Lung microvascular endothelial cell (primary cell): ENCODE data around the gene GATD1. TPM values are rescaled to one million over a fixed set of nuclear protein-coding genes. Genes with fewer than 3 reads are reported as not detected.

Experiments used
- DNase-seq, 2 donors: peaks; one replicate each; pipeline versions ENCODE4 v3.0.0 to v3.0.0-alpha.2; 2010; ENCODE audit warnings: low read depth in 2 of 2
- total RNA-seq: library from RNA; depleted of rRNA; stranded (reverse); fragments of >200 nt; gene quantifications from 2 replicates; pipeline ENCODE4 v1.2.1, GENCODE V29; 2014

Gene GATD1, protein sequence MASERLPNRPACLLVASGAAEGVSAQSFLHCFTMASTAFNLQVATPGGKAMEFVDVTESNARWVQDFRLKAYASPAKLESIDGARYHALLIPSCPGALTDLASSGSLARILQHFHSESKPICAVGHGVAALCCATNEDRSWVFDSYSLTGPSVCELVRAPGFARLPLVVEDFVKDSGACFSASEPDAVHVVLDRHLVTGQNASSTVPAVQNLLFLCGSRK
- total RNA-seq, result 17.0 and 21.4 TPM in 2 replicates

DNA sequence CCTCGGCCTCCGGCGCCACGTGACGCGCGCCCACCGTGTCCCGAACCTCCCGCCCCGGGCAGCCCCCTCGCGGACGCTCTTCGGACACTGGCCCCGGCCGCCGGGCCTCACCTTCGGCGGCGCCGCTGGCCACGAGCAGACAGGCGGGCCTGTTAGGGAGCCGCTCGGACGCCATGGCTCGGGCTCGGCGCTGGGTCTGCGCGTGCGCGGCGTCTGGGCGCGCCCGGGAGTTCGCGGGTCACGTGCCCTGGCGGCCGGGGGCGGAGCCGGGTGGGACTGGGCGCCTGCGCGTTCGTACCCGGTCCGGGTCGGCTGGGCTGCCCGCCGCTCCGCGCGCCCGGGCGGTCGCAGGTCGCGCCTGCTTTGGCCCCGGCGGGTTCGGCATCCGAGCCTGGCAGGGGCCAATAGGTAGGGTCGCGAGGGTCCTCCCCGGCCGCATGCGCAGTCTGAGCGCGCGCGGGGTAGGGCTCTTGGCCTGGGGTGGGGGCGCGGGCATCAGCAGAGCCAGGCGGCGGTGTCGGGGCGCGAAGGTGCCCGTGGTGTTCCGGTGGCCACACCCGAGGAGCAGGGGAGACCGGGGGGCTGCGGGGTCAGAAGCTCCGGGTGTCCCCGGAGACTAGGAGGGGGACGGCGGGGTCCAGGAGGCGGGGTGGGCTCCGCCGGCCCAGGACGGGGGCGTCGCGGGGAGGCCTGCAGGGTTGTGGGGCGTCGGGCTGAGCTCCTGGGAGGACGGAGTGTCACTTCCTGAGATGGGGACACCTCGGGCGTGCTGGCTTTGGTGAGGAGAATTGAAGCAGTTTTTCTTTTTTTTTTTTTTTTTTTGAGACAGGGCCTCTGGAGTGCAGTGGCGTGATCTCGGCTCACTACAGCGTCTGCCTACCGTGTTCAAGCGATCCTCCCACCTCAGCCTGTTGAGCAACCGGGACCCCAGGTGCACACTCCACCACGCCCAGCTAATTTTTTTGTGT lies at the start of gene GATD1:
GATD1 (minus strand) TSS at position 200 of the 968 bp plus-strand sequence; CDS start at position 175, 25 bp downstream.
- peak; percentile 87 to 92 for DNase-seq

DNA sequence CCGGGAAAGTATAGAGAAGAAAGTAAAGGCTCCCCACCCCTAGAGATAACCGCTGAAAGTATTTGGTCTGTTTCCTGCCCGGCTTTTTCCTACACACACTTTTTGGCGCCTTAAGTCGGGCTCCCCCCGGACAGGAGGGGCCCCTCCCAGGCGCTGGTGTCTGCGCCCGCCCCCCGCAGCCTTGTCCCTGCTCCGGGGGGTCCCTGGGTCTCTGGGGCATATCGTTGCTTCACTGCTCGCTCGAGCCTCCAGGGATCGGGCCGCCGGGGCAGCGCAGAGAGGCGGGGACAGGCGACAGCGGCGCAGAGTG lies 49.5 kb upstream of the GATD1 start:
- no peak for DNase-seq

DNA sequence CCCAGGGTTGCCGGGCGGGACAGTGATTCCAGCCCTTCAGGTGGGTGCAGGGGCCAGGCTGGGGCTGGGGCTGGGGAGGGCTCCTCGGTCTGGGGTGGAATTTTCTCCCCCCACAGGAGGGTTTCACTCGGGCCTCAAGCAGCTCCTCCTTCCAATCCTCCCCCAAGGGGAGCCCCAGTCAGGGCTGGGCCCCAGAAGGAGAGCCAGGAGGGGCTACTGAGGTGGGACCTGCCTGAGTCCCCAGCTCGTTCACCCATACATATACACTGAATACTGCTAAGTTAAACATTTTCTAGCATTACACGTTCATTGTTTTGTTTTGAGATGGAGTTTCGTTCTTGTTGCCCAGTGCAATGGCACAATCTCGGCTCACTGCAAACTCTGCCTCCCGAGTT lies 48.9 kb upstream of the GATD1 start:
- no peak for DNase-seq

DNA sequence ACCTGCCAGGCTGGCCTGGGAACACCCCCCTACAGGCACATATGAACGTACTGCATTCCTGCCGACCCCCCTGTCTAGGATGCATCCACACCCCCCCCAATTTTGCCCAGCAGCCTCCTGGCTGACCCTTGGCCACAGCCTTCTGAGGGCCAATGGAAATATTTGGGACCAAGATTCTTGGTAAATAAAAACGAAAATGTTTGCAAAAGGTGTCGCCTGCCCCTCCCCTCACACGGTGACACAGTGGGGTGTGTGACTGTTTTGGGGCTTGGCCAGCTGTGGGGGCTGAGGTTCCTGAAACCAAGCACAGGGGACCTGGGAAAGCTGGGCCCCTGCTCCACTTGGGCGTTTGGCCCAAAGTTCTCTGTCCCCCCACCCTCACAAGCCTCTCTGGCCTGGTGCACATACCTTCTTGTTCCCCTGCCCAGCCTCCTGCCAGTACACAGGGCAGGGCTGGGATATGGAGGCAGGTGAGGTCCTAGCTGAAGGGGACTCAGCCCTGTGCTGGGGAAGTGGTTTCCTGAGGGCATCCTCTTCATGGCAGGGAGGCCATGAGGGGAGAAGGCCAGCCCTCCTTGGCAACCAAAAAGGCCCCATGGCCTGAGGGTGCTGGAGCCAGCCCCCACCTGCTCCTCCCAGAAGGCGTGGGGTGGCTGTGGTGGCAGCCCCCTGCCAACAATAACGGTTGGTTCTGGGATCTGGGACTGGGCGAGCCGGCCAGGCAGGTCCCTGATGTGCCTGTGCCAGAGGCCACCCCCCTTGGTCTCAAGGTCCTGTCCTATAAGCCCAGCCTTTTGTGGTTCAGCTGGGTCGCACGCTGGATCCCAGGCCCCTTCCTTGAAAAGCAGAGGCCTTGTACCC lies 48.3 kb upstream of the GATD1 start:
- no peak for DNase-seq

DNA sequence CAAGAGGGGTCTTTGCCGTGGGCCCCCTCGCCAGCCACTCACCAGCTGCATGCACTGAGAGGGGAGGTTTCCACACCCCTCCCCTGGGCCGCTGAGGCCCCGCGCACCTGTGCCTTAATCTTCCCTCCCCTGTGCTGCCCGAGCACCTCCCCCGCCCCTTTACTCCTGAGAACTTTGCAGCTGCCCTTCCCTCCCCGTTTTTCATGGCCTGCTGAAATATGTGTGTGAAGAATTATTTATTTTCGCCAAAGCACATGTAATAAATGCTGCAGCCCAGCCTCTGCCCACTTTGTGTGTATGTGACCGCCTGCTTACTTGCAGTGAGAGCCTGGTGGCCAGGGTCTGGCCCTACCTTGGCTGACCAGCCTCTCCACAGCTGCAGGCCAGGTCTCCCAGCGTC lies 47.7 kb upstream of the GATD1 start:
- no peak for DNase-seq

DNA sequence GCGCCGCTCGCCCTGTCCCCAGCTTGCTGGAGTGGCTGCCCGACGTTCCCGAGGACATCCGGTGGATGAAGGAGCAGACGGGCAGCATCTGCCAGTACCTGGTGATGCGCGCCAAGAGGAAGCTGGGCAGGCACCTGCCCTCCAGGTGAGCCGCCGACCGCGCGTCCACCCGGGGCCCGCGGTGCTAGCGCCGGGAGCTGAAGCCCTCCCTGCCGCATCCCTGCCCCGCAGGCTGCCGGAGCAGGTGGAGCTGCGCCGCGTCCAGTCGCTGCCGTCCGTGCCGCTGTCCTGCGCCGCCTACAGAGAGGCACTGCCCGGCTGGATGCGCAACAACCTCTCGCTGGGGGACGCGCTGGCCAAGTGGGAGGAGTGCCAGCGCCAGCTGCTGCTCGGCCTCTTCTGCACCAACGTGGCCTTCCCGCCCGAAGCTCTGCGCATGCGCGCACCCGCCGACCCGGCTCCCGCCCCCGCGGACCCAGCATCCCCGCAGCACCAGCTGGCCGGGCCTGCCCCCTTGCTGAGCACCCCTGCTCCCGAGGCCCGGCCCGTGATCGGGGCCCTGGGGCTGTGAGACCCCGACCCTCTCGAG lies 47.1 kb upstream of the GATD1 start:
- DNase-seq, result no peak

DNA sequence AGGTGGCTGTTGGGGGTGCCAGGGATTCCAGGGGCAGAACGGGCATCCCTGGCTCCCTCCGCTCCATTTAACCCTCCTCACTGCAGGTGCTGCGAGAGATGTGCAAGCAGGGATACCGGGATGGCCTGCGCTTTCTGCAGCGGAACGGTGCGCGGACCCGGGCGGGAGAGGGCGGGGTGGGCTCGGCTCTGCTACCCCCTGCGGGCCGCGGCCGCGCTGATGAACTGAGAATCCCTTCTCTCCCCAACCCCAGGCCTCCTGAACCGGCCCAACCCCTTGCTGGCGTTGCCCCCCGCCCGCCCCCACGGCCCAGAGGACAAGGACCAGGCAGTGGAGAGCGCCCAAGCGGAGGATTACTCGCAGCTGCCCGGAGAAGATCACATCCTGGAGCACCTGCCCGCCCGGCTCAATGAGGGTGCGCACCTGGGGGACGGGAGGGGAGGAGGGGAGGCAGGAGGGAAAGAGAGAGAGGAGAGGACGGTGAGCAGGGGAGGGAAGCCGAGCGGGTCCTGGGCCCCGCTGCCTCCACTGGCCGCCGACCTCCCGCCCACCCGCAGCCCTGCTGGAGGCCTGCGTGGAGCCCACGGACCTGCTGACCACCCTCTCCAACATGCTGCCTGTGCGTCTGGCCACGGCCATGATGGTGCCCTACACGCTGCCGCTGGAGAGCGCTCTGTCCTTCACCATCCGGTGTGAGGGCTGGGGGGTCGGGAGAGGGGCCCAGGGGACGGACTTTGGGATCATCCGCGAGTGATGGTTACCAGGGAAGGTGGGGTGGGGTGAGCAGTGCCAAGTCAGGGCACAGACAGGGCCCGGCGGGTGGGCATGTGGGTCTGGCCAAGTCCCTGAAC lies 46.4 kb upstream of the GATD1 start:
- DNase-seq, result no peak

DNA sequence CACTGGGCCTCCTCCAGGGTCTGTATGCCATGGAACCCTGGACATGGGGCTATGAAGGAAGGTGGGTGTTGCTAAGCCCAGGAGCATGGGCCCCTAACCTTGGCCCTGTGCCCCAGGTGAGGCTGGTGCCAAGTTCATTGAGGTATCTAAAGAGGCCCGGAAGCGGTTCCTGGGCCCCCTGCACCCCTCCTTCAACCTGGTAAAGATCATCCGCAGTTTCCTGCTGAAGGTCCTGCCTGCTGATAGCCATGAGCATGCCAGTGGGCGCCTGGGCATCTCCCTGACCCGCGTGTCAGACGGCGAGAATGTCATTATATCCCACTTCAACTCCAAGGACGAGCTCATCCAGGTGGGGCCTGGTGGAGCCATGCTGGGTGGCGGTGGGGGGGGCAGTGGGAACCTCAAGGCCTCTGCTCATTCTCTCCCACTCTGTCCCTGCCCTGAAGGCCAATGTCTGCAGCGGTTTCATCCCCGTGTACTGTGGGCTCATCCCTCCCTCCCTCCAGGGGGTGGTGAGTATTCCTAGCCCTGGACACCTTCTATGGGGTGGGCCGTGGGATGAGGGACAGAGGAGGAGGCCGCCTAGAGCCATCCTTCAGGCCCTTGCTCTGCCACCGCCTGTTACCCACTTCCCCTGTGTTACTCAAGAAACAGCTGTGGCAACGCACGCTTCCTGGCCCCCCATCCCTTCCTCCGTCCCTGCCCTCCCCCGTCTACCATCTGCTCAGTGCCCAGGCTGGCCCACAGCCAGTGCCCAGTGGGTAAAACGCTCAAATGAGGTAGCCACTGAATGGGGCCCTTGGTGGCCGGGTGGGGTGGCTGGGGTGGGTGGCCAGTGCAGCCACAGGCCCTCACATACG lies 44.5 kb upstream of the GATD1 start:
- no peak for DNase-seq

DNA sequence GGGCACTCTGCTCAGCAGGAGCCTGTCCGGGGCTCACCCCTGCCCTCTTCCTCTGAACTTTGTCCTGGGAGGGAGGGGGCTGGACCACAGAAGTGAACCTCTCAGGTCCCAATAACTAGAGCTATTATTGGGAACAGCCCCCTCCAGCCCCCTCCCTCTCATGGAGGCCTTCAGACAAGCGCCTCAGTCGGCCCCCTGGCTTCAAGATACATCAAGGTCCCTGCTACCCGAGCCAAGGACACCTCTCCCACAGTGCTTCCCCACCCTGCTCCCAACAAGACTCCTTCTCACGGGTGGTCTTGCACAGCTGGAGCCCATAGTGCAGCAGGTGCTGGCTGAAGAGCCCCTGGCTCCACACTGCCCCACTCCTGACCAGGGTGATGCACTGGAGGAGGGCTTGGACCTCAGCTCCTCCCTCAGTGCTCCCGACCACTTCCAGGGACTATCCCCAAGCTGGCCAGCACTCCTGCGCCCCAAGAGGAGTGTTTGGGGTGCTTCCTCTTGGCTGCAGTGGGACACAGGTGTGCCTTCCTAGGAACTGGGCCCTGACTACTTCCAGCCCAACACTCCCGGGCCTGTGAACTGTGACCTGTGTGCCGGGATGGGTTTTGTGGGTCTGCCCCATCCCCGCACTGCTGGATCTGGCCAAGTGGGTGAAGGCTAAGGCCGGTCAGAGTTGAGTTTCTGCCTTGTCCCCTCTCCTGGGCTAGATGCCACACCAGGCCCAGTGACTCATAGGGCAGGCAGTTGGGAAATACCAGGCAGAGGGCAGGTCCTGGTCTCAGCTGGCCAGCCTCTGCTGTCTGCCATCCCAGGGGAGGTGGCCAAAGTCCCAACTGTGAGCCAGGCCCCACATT lies 43.6 kb upstream of the GATD1 start:
- DNase-seq, result peak in 1 of 2 donors; percentile 64

DNA sequence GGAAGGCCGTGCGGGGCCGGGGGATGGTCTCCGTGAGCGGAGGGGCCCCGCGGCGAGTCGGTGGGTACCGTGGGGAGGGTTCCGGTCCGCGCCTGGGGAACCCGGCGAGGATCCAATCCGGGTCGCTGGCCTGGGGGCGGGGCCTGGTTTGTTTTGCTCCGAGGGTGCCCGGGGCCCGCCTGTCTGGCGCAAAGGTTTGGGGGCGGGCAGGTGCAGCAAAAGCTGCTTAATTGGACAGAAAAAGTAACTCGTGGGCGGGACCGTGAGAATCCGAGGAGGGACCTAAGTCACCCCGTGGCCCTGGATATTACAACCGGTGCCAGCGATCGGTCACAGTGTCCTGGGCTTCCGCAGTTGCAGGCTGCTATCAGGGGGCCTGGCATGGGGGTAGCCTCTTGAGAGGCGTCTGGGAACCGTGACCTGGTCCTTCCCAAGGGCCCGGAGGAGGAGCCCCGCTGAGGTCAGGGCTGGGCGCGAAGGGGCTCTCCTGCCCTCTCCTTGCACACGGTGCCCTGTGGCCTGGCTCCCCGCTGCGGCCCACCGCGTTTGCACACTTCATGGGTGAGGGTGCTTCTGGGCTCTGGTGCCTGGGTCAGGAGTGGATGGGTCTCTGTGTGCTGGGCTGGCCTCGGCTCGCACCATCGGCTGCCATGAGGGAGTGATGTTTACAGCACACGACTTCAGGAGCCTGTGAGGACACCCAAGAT lies 42.8 kb upstream of the GATD1 start:
- DNase-seq, result peak; percentile 77 to 92

DNA sequence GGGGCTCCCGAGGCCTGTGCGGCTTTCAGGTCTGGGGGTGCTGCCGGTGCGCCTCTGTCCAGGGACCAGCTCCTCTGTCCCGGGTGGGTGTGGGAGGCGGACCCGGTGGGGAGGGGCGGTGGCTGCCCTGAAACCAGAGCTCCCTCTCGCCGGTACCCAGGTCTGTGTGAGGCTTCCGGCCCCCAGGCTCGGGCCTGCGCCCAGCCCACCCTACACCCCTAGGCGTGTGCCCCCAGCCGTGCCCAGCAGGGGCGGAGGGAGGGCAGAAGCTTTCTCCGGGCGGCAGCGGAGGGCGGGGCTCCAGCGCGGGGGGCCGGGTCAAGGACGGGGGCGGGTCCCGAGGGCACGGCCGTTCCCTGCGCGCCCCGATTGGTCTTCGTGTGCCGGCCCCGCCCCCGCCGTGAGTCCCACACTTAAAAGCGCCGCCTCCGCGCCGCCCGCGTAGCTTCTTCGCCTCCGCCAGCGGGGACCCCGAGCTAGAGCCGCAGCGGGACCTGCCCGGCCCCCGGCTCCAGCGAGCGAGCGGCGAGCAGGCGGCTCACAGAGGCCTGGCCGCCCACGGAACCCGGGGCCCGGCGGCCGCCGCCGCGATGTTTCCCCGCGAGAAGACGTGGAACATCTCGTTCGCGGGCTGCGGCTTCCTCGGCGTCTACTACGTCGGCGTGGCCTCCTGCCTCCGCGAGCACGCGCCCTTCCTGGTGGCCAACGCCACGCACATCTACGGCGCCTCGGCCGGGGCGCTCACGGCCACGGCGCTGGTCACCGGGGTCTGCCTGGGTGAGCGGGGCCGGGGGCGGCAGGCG lies 42.0 kb upstream of the GATD1 start:
- peak; percentile 89 to 93 for DNase-seq

DNA sequence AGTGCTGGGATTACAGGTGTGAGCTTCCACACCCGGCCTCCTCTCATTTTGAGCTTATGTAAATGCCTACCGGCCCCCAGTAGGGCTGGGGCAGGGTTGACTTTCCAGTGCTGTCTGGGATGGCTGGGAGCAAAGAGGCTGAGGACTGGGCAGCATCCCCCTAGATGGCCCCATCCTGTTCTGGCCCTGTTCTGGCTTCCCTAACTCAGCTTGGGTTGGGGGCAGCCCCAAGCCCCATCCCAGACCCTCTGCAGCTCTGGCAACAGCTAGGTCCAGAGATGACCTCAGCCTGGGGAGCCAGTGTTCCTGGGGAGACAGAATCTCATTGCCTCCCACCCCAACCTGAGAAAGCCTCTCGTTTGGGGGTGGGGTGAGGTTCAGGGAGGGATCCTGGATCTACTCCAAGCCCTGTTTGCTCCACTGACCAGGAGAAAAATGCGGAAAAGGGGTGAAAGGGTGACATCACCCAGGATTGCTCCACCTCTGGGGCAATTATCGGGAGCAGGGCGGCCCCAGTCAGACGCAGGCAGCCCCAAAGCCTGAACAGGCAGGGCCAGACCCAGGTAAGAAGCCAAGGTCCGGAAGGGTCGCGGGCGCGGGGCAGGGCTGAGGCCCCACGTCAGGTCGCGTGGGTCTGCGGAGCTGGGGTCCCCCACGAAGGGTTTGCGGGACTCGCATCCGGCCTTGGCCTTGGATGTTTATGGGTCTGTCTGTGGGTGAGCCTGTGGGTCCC lies 41.3 kb upstream of the GATD1 start, which contains the start of gene PNPLA2:
PNPLA2 (plus strand) TSS at position 519 of the 733 bp plus-strand sequence. CDS start 805 bp downstream, outside the sequence.
- DNase-seq, result no peak

DNA sequence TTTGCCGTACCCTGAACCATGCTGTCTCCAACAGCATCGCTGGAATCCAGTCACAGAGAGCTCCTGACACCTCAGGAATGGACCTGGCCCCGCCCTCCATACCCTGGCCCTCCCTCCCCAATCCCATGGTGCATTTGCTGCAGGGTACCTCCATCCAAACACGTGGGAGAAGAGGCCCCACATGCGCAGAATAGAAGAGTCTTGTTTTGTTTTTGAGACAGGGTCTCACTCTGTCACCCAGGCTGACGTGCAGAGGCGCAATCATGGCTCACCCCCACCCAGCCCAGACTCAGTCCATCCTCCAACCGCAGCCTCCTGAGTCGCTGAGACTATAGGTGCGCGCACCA lies 39.1 kb upstream of the GATD1 start:
- no peak for DNase-seq

DNA sequence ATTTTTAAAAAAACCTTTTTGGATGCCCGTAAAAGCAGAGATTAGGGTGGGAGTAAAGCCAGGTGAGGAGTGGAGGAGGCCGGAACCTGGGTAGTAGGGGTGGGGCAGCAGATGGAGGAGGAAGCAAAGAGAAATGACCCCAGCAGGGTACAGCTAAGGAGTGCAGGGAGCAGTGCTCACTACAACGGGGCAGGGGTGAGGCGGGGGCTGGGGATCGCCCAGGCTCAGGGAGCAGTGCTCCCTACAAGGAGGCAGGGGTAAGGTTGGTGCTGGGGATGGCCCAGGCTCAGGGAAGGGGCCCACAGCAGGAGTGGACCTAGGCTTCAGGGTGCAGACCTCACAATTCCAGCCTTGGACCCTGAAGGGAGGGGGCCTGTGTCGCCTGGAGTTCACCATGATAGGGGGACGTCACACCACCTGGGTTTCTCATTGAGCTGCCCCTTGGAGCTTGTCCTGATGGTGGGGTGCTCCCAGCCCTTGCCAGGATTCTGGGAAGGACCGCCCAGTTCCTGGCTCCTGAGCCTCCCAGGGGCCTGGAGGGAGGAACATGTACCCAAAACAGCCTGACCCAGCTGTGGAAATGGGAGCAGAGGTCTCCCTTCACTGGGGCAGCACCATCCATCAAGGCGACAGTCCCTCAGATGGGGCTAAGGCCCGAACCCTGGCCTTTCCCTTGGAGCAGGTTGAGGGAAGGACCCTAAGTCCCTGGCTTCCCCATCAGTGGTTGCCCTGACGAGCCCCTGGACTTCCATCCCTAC lies 38.6 kb upstream of the GATD1 start:
- no peak for DNase-seq

DNA sequence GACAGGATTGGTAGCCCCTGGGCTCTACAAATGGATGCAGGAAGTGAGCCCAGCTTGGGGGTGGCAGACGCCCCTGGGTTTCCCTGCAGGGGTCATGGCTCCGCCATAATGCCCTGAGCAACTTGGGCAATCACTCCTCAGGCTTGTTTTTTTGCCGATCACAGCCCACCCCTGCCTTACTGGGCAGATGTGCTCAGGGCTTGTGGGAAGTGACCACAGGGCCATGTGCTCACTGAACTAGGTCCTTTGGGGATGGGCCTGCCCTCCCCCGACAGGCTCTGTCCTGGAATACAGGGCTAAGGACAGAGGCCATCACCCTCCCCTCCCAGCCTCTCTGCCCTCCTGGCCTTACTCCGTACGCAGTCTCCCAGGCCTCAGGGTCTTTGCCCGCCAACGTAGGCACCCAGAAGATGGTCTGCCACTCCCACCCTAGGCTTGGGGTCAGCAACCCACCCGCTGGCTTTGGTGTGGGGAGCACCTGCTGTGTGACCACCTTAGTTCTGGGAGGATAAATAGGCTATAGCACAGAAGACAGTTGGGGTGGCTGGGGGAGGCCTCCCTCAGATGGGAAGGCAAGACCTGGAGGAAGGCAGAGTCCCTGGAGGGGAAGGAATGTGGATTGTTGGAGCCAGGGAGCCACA lies 36.3 kb upstream of the GATD1 start:
- DNase-seq, result no peak
